Kidney (tissue), 14 donors: ENCODE data around the gene MYL3. TPM values are rescaled to one million over a fixed set of nuclear protein-coding genes. Genes with fewer than 3 reads are reported as not detected.

ENCODE experiments used
- DNase-seq, 5 donors: peaks; one replicate each; pipeline ENCODE4 v3.0.0-alpha.2; 2013 to 2020
- FAIRE-seq: peaks from 2 replicates; lab custom pipeline; 2012; peaks lifted over from hg19 to GRCh38; lab: Jason Lieb, UNC
- H3K27ac ChIP-seq, 2 donors: one replicate each; pipeline ENCODE4 v1.7.0; 2013; ENCODE audit warnings: low read depth in 2 of 2, low read length in 2 of 2, inconsistent platforms in 1 of 2
- H3K27me3 ChIP-seq: one replicate; pipeline ENCODE4 v1.7.1; 2013; ENCODE audit warnings: low read length, inconsistent platforms; ENCODE audit not compliant: control insufficient read depth, insufficient read depth
- H3K36me3 ChIP-seq, 3 donors: one replicate each; pipeline versions ENCODE4 v1.7.0 to v1.7.1; 2013; ENCODE audit warnings: low read length in 3 of 3, control low read depth in 1 of 3, inconsistent platforms in 1 of 3; ENCODE audit not compliant: insufficient read depth in 3 of 3, control insufficient read depth in 2 of 3
- H3K4me1 ChIP-seq, 3 donors: one replicate each; pipeline versions ENCODE4 v1.7.0 to v1.7.1; 2013; ENCODE audit warnings: low read length in 3 of 3, inconsistent platforms in 1 of 3, low read depth in 1 of 3; ENCODE audit not compliant: control insufficient read depth in 2 of 3, insufficient read depth in 2 of 3
- H3K4me3 ChIP-seq, 3 donors: one replicate each; pipeline versions ENCODE4 v1.7.0 to v1.8.1; 2013; ENCODE audit warnings: low read length in 3 of 3, control low read depth in 1 of 3, inconsistent platforms in 1 of 3
- H3K9ac ChIP-seq, 3 donors: one replicate each; pipeline versions ENCODE4 v1.7.0 to v1.7.1; 2013; ENCODE audit warnings: low read length in 3 of 3, control low read depth in 1 of 3, inconsistent platforms in 1 of 3
- H3K9me3 ChIP-seq, 3 donors: one replicate each; pipeline versions ENCODE4 v1.7.0 to v1.7.1; 2013; ENCODE audit warnings: low read length in 3 of 3, control low read depth in 1 of 3, inconsistent platforms in 1 of 3; ENCODE audit not compliant: control insufficient read depth in 2 of 3, insufficient read depth in 1 of 3
- CTCF ChIP-seq: IDR thresholded peaks from 3 replicates; pipeline ENCODE4 v1.5.1; 2012; ENCODE audit warnings: mild to moderate bottlenecking, moderate library complexity, borderline replicate concordance; ENCODE audit not compliant: insufficient read depth; ENCODE audit errors: extremely low read depth
- intact Hi-C: fragments of 100-400 bp; cut with DNase I; formaldehyde crosslinking; loops from one replicate; pipeline ENCODE4 v1.11.1; 2022
- polyA plus RNA-seq: library from polyadenylated mRNA; stranded (reverse); fragments of 350-450 nt; fragmentation: Illumina TruSeq; extraction: RNeasy Lipid Tissue Mini Kit (QIAGEN cat#74804); gene quantifications from one replicate; pipeline ENCODE4 v1.2.3, GENCODE V29; 2014; ENCODE audit warnings: low read depth, low replicate concordance; ENCODE audit not compliant: insufficient read depth
- total RNA-seq: library from RNA; stranded (reverse); fragmentation: NEBNext Ultra II Directional; extraction: Animal tissue kit (Norgen Biotek cat#: 25700); gene quantifications from one replicate; pipeline ENCODE4 v1.2.1, GENCODE V29; 2021
- donor health status: control.
- donor health status: control.
- donor health status: control.
- donor health status: control.
- donor health status: control.
- donor health status: DM: yes; HTN: yes; CAD: no.
- donor health status: Normal renal cell carcinoma (clear cell type).

MYL3 gene
- total and polyA plus RNA-seq, 2 donors from 2014 or later, result 41.3 to 81.9 TPM

DNA sequence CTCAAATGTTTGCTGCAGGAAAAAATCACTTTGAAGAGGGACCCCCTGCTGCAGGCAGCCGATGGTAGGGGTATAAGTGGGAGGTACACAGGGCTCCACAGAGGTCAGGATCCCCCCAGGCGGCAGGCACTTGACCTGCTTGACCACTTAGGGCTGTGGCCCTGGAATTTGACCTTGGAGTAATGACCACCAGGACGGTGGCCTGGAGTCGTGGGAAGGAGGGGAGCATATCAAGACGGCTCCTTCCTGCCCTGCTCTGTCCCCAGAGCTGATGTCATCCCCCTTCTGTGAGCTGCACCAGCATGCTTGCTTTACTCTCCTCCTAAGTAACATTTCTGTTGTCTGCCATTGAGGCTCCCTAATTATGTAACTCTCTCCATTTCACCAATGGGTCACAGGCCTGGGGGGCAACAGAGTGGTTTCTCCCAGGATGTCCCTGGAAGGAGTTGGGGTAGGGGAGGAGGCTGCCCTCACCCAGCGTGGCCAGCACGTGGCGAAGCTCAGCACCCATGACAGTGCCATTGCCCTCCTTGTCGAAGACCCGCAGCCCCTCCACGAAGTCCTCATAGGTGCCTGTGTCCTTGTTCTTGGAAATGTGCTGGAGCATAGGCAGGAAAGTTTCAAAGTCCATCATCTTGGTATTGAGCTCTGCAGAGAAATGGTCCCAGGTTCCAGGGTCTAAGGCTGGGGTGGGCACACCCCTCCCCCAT is 4.1 kb downstream of the MYL3 start:
- Histone ChIP-seq H3K9ac (no peak overlapping the region), H3K4me3 (no peak overlapping the region), H3K9me3 (no peaks in the 10 kb centered on the region), H3K36me3 (no peaks in the 10 kb centered on the region), H3K27me3 (no peaks in the 10 kb centered on the region), H3K27ac (no peak overlapping the region), H3K4me1 (peaks cover 0 to 20% (median 13%) of the 10 kb centered on the region in 3 donors)
- no peak for FAIRE-seq
- no peak for TF ChIP-seq CTCF
- peak in 3 of 5 donors; percentile 9 to 48 (median 33) for DNase-seq
- intact Hi-C loops, result no loop called here

- H3K4me1 ChIP-seq, result peaks cover 0 to 17% (median 13%) of the 10 kb centered on the region in 3 donors
- H3K27me3 ChIP-seq, result no peaks in the 10 kb centered on the region
- H3K36me3 ChIP-seq, result no peaks in the 10 kb centered on the region
- intact Hi-C loops, result no loop called here
- H3K9me3 ChIP-seq, result no peaks in the 10 kb centered on the region
- no peak overlapping the region for H3K9ac ChIP-seq
- TF ChIP-seq CTCF, result no peak
- DNase-seq (peak in 2 of 5 donors; percentile 32 to 33), FAIRE-seq (no peak)
- no peak overlapping the region for H3K4me3 ChIP-seq
- H3K27ac ChIP-seq, result no peak overlapping the region
These were observed 4.8 kb downstream of the MYL3 start for GRCh38 chr3:46858456-46858855.

- DNase-seq (peak in 1 of 5 donors; percentile 51), FAIRE-seq (no peak)
- H3K27me3 ChIP-seq, result no peaks in the 10 kb centered on the region
- no peak overlapping the region for H3K4me3 ChIP-seq
- intact Hi-C loops, result no loop called here
- no peak overlapping the region for H3K27ac ChIP-seq
- H3K9ac ChIP-seq, result no peak overlapping the region
- H3K9me3 ChIP-seq, result no peaks in the 10 kb centered on the region
- TF ChIP-seq CTCF, result no peak
- no peaks in the 10 kb centered on the region for H3K36me3 ChIP-seq
- peaks cover 0 to 17% (median 13%) of the 10 kb centered on the region in 3 donors for H3K4me1 ChIP-seq
These were observed 5.5 kb downstream of the MYL3 start for GRCh38 chr3:46857485-46858341.
